Transverse colon (tissue), 4 donors: ENCODE data around the gene GEN1. TPM values are rescaled to one million over a fixed set of nuclear protein-coding genes. Genes with fewer than 3 reads are reported as not detected.

Source experiments
- DNase-seq: peaks from one replicate; pipeline ENCODE4 v3.0.0-alpha.2; 2019
- H3K27ac ChIP-seq, 4 donors: fragments of 200-600 bp; sonication (generic); 2 replicates each; pipeline ENCODE4 v1.5.1; 2016 to 2018; ENCODE audit warnings: inconsistent platforms in 4 of 4
- H3K27me3 ChIP-seq: fragments of 200-600 bp; sonication (generic); 2 replicates; pipeline ENCODE4 v1.5.1; 2017; ENCODE audit warnings: inconsistent platforms
- H3K36me3 ChIP-seq, 4 donors: fragments of 200-600 bp; sonication (generic); 2 replicates each; pipeline ENCODE4 v1.5.1; 2017 to 2019; ENCODE audit warnings: inconsistent platforms in 4 of 4
- H3K4me1 ChIP-seq, 4 donors: fragments of 200-600 bp; sonication (generic); 2 replicates each; pipeline ENCODE4 v1.5.1; 2017 to 2020; ENCODE audit warnings: inconsistent platforms in 4 of 4
- H3K4me3 ChIP-seq, 4 donors: fragments of 200-600 bp; sonication (generic); 1 replicate in 1 of 4; 2 replicates in 3 of 4; pipeline versions ENCODE4 v1.5.1 to v1.6.1; 2017 to 2019; ENCODE audit warnings: inconsistent platforms in 4 of 4
- H3K9me3 ChIP-seq, 2 donors: fragments of 200-600 bp; sonication (generic); 2 replicates each; pipeline ENCODE4 v1.5.1; 2017 to 2019; ENCODE audit warnings: inconsistent platforms in 2 of 2
- CTCF ChIP-seq, 5 experiments: fragments of 200-600 bp in 3 of 5; fragments of 450-650 bp in 2 of 5; sonication (generic) in 3 of 5; IDR thresholded peaks; 1 replicate in 2 of 5; 2 replicates in 3 of 5; pipeline ENCODE4 v1.5.1; 2016 to 2017; ENCODE audit warnings: antibody characterized with exemption in 5 of 5, inconsistent platforms in 3 of 5, mild to moderate bottlenecking in 2 of 5, moderate library complexity in 1 of 5
- EP300 ChIP-seq: sonication (generic); formaldehyde crosslinking; IDR thresholded peaks from one replicate; pipeline ENCODE4 v1.6.1; 2017; ENCODE audit warnings: antibody characterized with exemption, low read depth
- POLR2A ChIP-seq: fragments of 450-650 bp; IDR thresholded peaks from one replicate; pipeline ENCODE4 v1.6.1; 2016; ENCODE audit warnings: antibody characterized with exemption, mild to moderate bottlenecking, moderate library complexity
- POLR2AphosphoS5 ChIP-seq, 3 donors: sonication (generic); formaldehyde crosslinking; IDR thresholded peaks; one replicate each; pipeline ENCODE4 v1.6.1; 2016; ENCODE audit warnings: antibody characterized with exemption in 3 of 3
- WGBS, 2 donors: methylation state at CpG; one replicate each; pipeline ENCODE4 v1.1.5; 2018; ENCODE audit warnings: low coverage in 1 of 2; 5-methylcytosine and 5-hydroxymethylcytosine counted together
- in situ Hi-C, 4 donors: fragments of 200-750 bp; cut with MboI; loops; one replicate each; pipeline versions ENCODE4 v1.15.0 to v1.15.1; 2017; ENCODE audit warnings: low sequenced_read_pairs in 3 of 4, low pct_ligation_motif_present in 1 of 4, low pct_unique_long_range_greater_than_20kb in 1 of 4
- intact Hi-C: fragments of 100-400 bp; cut with DNase I; formaldehyde crosslinking; loops from one replicate; pipeline ENCODE4 v1.15.1; 2023; ENCODE audit warnings: low total_unique reads
- total RNA-seq, 4 donors: library from RNA; depleted of rRNA; stranded (reverse); fragments of >200 nt; gene quantifications; one replicate each; pipeline ENCODE4 v1.1.0, GENCODE V29; 2016

GEN1 gene
- total RNA-seq, 4 donors from 2014 or later: 36.4 to 110 (median 63.7) TPM

- Histone ChIP-seq H3K4me3 (no peak overlapping the region), H3K4me1 (peaks cover 0 to 14% (median 8%) of the 10 kb centered on the region in 4 donors), H3K27me3 (no peaks in the 10 kb centered on the region), H3K9me3 (no peaks in the 10 kb centered on the region), H3K36me3 (peaks cover 0 to 8% (median under 1%) of the 10 kb centered on the region in 4 donors), H3K27ac (no peak overlapping the region)
- no peak for TF ChIP-seq POLR2AphosphoS5 (IDR thresholded peaks at IDR 0.05)
- TF ChIP-seq EP300: no peak
- TF ChIP-seq POLR2A: no peak
- no peak for TF ChIP-seq CTCF (IDR thresholded peaks at IDR 0.05)
- intact Hi-C loops: no loop called here
- DNase-seq: no peak
- in situ Hi-C loops: loop anchor here in 1 of 4 donors (25.0 kb wide), 1 partner anchor 414 kb away; no protein-coding TSS in a partner anchor
- 90 to 94% methylated on average over 6 of the region's 6 CpGs for WGBS, 2 donors
Measured at GRCh38 chr2:17748745-17749144, 5.2 kb upstream of the GEN1 start.

- Histone ChIP-seq H3K27me3 (no peaks in the 10 kb centered on the region), H3K9me3 (no peaks in the 10 kb centered on the region), H3K4me1 (peaks cover 5 to 21% (median 15%) of the 10 kb centered on the region in 4 donors), H3K27ac (no peak overlapping the region), H3K4me3 (no peak overlapping the region), H3K36me3 (peaks cover 0 to under 1% (median under 1%) of the 10 kb centered on the region in 4 donors)
- TF ChIP-seq POLR2A (no peak), EP300 (no peak), POLR2AphosphoS5 (IDR thresholded peaks at IDR 0.05) (no peak), CTCF (IDR thresholded peaks at IDR 0.05) (no peak)
- no peak for DNase-seq
- intact Hi-C loops: no loop called here
- in situ Hi-C loops: loop anchor here in 1 of 4 donors (25.0 kb wide), 1 partner anchor 412 kb away; no protein-coding TSS in a partner anchor
- 61 to 72% methylated on average over 2 of the region's 2 CpGs for WGBS, 2 donors
Measured at GRCh38 chr2:17749753-17750438, 4.0 kb upstream of the GEN1 start.

GRCh38 chr2:17752246-17752645 lies 1.7 kb upstream of the GEN1 start:
- TF ChIP-seq CTCF (IDR thresholded peaks at IDR 0.05): no peak
- no peak for TF ChIP-seq POLR2A
- no peak for TF ChIP-seq POLR2AphosphoS5 (IDR thresholded peaks at IDR 0.05)
- TF ChIP-seq EP300: no peak
- in situ Hi-C loops: no loop called here
- no peak for DNase-seq
- Histone ChIP-seq H3K9me3 (no peaks in the 10 kb centered on the region), H3K27me3 (no peaks in the 10 kb centered on the region), H3K4me3 (peak overlapping the region in 1 of 4 donors; percentile 85), H3K36me3 (no peaks in the 10 kb centered on the region), H3K27ac (peak overlapping the region in 3 of 4 donors; percentile 95 to 97 (median 96)), H3K4me1 (peaks cover 5 to 44% (median 22%) of the 10 kb centered on the region in 4 donors)
- WGBS, 2 donors: 45 to 69% methylated on average over 2 to 3 of the region's 3 CpGs
- intact Hi-C loops: no loop called here

GRCh38 chr2:17752892-17753802 lies 791 bp upstream of the GEN1 start:
- intact Hi-C loops: no loop called here
- WGBS, 2 donors: 2 to 6% methylated on average over 7 to 56 of the region's 70 CpGs
- Histone ChIP-seq H3K27me3 (no peaks in the 10 kb centered on the region), H3K9me3 (no peaks in the 10 kb centered on the region), H3K27ac (peak overlapping the region; percentile 95 to 97 (median 96)), H3K36me3 (no peaks in the 10 kb centered on the region), H3K4me1 (peaks cover 5 to 50% (median 22%) of the 10 kb centered on the region in 4 donors), H3K4me3 (peak overlapping the region; percentile 80 to 92 (median 84))
- in situ Hi-C loops: no loop called here
- TF ChIP-seq CTCF (IDR thresholded peaks at IDR 0.05): no peak
- TF ChIP-seq EP300: no peak
- TF ChIP-seq POLR2AphosphoS5 (IDR thresholded peaks at IDR 0.05): peak in 2 of 3 donors; percentile 60 to 76
- peak; percentile 65 for TF ChIP-seq POLR2A
- peak; percentile 56 for DNase-seq
